GM21825 (cell line): ENCODE data around the gene KCNH3.

Experiments used
- ATAC-seq: cut with Tn5 transposase; IDR thresholded peaks from one replicate; pipeline ENCODE4 v1.9.1; 2021; ENCODE audit warnings: mild to moderate bottlenecking, moderate library complexity; ENCODE audit not compliant: unreplicated experiment

Gene KCNH3

GRCh38 chr12:49559011-49559675, 20.3 kb downstream of the KCNH3 start:
- ATAC-seq, result no peak

- ATAC-seq, result no peak
Observed at GRCh38 chr12:49560695-49561094, 21.9 kb downstream of the KCNH3 start.

- ATAC-seq, result no peak
Observed at GRCh38 chr12:49562233-49562632, 23.4 kb downstream of the KCNH3 start.

DNA sequence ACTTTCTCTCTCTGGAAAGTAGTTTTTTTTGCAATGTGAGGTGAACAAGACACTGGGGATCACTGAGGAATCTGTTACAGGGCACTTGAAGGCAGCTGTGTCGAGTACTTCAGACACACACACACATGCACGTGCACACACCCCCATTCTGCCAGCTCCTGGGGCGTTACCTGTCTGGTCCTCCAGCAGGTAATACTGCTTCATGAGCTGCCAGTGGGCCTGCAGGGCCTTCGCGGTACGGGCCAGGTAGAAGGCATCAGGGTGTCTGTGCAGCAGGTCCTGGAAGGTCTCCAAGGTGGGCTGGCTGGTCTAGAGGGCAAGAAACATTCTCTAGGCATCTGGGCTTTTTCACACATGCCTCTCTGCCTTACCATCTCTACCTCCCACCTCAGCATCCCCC, 24.0 kb downstream of the KCNH3 start:
- ATAC-seq, result no peak

GRCh38 chr12:49563951-49564685, 25.3 kb downstream of the KCNH3 start:
- ATAC-seq, result no peak

DNA sequence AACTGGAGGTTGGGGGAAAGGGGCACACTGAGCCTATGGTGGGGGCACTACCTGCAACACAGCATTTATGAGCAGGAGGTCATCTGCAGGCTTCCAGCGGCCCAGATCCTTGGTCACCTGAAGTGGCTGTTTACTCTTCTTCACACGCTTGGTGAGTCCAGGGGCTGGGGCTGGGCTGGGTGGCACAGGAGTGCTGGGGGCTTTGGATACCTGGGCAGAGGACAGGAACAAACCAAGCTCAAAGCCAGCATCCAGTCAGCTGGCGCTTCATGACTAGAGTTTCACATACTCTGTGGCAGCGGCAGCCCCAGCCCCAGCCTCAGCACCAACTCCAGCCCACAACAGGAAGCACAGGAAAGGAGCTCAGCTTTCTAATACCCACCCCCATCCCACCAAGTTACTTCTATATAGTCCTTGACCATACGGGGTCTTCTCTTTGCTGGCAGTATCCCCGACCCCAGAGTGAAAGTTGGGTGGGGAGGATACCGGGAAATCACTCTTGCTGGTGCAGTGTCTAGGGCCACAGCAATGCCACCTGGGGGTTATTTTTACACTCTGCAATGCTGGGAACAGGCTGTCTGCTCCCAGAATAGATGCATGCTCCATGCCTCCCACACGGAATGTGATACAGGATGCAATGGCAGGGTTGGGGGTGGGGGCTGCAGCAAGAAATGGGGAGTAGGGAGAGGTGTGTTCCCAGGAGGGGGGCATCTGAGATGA, 26.0 kb downstream of the KCNH3 start:
- ATAC-seq, result no peak

DNA sequence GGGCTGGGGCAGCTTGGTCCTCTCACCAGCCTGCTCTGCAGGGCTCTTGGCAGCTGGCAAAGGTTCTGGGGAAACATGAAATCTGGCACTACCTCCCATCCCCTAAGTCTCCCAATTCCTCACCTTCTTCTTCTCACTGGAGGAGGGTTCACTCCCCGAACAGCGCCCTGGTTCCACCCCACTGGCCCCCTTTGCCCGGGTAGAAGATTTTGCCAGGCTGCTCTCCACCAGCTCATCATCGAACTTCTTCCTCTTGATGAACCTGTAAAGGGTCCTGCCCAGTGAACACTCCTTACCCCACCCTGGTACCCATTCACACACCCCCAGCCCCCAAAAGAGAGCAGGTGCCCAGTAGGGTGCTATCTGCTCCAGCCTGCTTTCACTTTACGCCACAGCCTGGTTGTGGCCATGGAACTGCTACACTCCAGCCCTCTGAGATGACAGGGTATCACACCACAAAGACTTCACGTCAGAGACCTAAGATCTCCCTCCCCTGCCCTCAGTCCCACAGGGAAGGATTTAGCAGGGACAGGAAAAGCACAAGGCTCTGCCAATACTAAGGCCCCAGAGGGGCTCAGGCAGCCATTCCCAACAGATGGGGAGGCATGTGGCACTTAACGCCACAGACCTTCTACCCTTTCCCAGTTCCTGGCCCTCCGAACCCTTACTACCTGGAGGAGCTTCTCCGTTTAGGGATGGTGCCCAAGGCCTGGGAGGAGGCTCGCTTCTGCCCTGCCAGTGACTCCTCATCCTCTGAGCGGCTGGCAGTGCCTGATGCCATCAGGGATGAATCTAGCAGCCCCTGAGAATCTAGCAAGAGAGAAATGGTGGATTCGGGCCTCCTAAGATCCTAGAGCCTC, 26.8 kb downstream of the KCNH3 start:
- no peak for ATAC-seq

DNA sequence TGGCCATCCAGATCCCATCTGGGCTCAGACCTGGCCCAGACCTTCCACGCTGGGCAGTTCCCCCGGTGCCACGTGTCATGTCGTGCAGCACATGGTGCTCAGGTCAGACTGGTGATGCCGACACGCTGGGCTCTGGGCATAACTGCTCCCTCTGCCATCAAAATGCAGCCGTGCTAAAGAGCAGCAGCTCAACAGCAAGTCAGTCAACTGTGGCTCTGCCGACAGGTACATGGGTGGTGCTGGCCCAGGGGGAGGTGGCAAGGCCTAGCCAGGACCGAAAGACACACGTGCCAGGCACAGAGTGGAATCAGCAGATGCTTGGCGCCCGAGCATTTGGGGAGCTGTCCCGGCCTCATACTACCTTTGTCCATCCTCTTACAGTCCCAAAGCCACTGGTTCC, 27.5 kb downstream of the KCNH3 start:
- no peak for ATAC-seq

GRCh38 chr12:49567302-49567610, 28.4 kb downstream of the KCNH3 start:
- peak; percentile 22 for ATAC-seq

GRCh38 chr12:49567611-49568441, 29.0 kb downstream of the KCNH3 start, which contains the start of gene MCRS1:
MCRS1 (minus strand) TSS chr12:49568142; CDS start chr12:49566731, 1,411 bp downstream.
- ATAC-seq, result peak; percentile 83

GRCh38 chr12:49568442-49569162, 29.8 kb downstream of the KCNH3 start:
- peak; percentile 9 for ATAC-seq

- ATAC-seq, result no peak
Observed at GRCh38 chr12:49577589-49578315, 38.9 kb downstream of the KCNH3 start.

- no peak for ATAC-seq
Observed at GRCh38 chr12:49578471-49579112, 39.8 kb downstream of the KCNH3 start.

DNA sequence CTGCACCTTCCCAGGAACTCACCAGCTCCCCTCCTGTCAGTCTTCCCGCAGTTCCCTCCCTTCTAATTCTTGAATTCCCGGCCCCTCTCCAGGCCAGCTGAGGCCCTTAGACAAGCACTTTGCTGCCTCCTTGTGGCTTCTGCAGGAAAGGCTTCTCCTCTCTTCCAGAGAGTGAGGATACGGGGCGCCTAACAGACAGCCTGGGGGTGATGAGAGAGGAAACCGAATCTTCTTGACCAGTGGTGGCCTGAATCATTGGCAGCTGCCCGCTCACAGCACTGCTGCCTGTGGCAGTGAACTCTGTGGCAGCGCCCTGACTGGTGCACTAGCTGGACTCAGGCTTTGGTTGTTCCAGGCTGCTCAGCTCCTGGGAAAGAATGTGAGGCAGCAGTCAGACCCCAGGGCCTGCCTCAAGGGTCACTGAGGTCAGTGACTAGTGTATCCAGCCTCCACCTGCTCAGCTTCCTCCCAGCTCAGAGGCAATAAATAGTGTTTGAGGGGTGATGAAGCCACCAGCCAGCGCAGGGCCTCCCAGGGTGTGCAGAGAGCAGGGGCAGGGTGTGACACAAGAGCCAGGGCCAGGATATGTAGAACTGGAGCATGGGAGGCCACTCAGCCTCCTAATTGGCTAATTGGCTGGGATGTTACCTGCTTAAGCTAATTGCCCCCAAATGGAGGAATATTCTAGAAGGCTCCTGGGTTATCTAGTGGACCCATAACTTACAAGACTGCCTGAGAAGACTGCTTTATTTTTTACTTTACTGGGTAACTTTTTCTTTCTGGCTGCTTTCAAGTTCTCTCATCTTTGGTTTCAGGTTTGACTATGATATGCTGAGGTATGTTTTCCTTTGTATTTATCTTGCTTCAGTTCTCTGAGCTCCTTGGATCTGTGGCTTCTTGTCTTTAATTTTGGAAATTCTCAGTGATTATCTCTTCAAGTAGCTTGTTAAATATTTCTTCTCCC, 42.0 kb downstream of the KCNH3 start:
- no peak for ATAC-seq

GRCh38 chr12:49582201-49582600, 43.4 kb downstream of the KCNH3 start:
- ATAC-seq, result no peak

GRCh38 chr12:49582850-49583249, 44.0 kb downstream of the KCNH3 start:
- ATAC-seq, result no peak

DNA sequence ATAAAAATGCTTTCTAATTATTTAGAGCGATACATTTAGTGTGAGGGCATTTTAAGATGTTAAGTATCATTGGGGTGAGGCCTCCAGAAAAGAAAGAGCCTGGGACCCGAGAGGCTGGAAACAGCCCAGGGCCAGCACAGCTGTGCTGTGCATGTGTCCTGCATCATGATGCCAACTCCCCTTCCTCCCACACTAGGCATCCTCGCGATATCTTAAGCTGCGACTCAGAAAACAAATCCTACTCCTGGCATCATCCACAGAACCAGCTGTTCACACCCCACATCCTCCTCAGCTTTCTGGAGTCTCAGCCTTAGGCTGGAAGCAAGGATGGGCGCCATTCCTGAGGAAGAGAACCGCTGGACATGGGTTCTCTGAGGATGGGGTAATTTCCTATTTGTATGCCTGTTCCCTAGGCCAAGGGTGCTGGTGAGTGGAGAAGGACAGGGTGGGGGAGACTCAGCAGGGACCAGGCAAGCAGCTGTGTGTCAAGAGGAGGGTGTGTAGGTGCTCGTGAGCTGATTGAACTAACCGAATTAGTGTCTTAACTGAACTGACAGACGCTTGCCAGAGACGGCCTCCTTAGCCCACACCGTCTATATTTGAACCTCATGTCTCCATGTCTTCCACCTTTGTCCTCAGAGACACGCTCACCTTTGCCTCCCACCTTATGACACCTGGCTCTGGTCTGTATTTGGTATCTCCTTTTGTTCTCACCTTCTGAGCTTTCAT, 44.7 kb downstream of the KCNH3 start:
- ATAC-seq, result no peak
